GM12892 (cell line): Measurements from ENCODE around the gene SMIM35.

ENCODE experiments used
- POLR2A ChIP-seq: IDR thresholded peaks from 2 replicates; pipeline ENCODE4 v1.6.1; 2011; ENCODE audit warnings: low read depth, low read length, control low read depth
- POLR2AphosphoS5 ChIP-seq: IDR thresholded peaks from 2 replicates; pipeline ENCODE4 v1.6.1; 2011; ENCODE audit warnings: low read depth, low read length, control low read depth
- TAF1 ChIP-seq: IDR thresholded peaks from 2 replicates; pipeline ENCODE4 v1.6.1; 2011; ENCODE audit warnings: low read depth, mild to moderate bottlenecking, control low read depth, low read length, borderline replicate concordance

DNA sequence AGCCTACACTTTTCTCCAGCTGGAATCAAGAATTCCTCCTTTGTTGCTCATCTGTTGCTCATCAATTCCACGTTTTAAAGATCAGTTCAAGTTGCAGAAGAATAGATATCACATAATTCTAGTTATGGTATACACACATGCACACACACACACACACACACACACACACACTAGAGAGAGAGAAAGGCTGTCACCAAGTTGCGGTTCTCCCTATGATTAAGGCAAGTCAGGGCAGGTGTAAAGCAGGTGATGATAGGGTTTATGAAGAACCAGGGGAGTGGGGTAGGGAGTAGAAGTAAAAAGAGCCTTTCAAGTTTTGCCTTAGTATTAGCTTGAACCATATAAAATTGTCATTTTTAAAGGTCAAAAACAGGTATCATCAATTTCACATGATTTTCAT lies 41.6 kb downstream of the SMIM35 start:
- no peak for TF ChIP-seq POLR2AphosphoS5
- TF ChIP-seq POLR2A = no peak
- TF ChIP-seq TAF1 = no peak
